ENCODE results near the gene CCDC134. TPM values are rescaled to one million over a fixed set of nuclear protein-coding genes. Genes with fewer than 3 reads are reported as not detected.

The CCDC134 gene
- total and polyA plus RNA-seq, 9 of the 15 experiments (the other 6 are each of a cell fraction or from before 2014, with no cell fraction given) = 0.56 to 11.9 (median 5.3) TPM

- TF ChIP-seq SMARCA5 (IDR thresholded peaks at IDR 0.05) = peak; percentile 90
- TF ChIP-seq ESRRA (IDR thresholded peaks at IDR 0.05; ENCODE audit: borderline replicate concordance, low read depth) = peak; percentile 97
- peak; percentile 99 for TF ChIP-seq BCOR (IDR thresholded peaks at IDR 0.05)
- no peak for TF ChIP-seq NR4A1 (CRISPR knock-in tag; IDR thresholded peaks at IDR 0.05)
- TF ChIP-seq NR4A1 (tag; IDR thresholded peaks at IDR 0.05) = peak; percentile 57; the same call in 1 of the 2 replicates
- TF ChIP-seq ZSCAN32 (CRISPR knock-in tag; IDR thresholded peaks at IDR 0.05) = no peak
These were observed 31.5 kb downstream of the CCDC134 start (continued) for GRCh38 chr22:41831828-41832552.

- Histone ChIP-seq H3K9ac (ENCODE audit: insufficient read depth in 1 of 2, low read depth in 2 of 2, low read length in 2 of 2) (peak within 1 kb of the TSS; percentile 93 to 96), H2AFZ (ENCODE audit: low read depth, low read length) (peak within 1 kb of the TSS; percentile 81), H4K20me1 (replicated peaks; ENCODE audit: control insufficient read depth, insufficient read depth, low read length) (no peaks in the 10 kb centered on the region; the same call in 1 of the 2 replicates), H3K4me1 (replicated peaks in 1 of 2; ENCODE audit: control insufficient read depth in 2 of 2, insufficient read depth in 2 of 2, low read length in 2 of 2) (peaks cover 17 to 21% of the 10 kb centered on the region in 2 experiments; a peak in 4 of 5 replicates), H3K9me1 (ENCODE audit: control insufficient read depth, insufficient read depth, low read length) (peaks cover 2% of the 10 kb centered on the region), H3K79me2 (ENCODE audit: control insufficient read depth, insufficient read depth, low read length) (peaks cover 49% of the 10 kb centered on the region), H3K4me3 (peak within 1 kb of the TSS; percentile 66), H3K4me2 (ENCODE audit: insufficient read depth, low read length) (peak within 1 kb of the TSS; percentile 86), H3K36me3 (ENCODE audit: control insufficient read depth, insufficient read depth, low read length) (peaks cover 27% of the 10 kb centered on the region), H3K9me3 (replicated peaks; ENCODE audit: control insufficient read depth, insufficient read depth, low read depth, low read length) (no peaks in the 10 kb centered on the region; the same call in 1 of the 2 replicates), H3K27me3 (ENCODE audit: control insufficient read depth in 2 of 2, insufficient read depth in 2 of 2, low read length in 2 of 2) (no peaks in the 10 kb centered on the region), H3K27ac (ENCODE audit: extremely low read depth, low read depth, low read length) (peak within 1 kb of the TSS; percentile 98)
- intact Hi-C loops (cut with micrococcal nuclease) (no loop called here), in situ Hi-C loops (cut with MboI) (no loop called here)
- CTCF ChIA-PET (ENCODE audit: low intra/inter-chr PET ratio) = no interaction called here
- POLR2A ChIA-PET = interaction anchor here (0.5 to 2.7 kb wide), 4 partner anchors 12 to 93 kb away, joined by 3 to 34 read pairs (median 5); partner anchors contain the start of gene CCDC134
- peak; percentile 91 to 98 (median 94) for DNase-seq (ENCODE audit: extremely low read depth in 1 of 4, low spot score in 3 of 4)
- WGBS (ENCODE audit: insufficient coverage, low coverage, missing lambda C conversion rate) = 1% methylated on average over 43 of the region's 75 CpGs
- FAIRE-seq = peak; percentile 98
- BruUV-seq (replicated peaks) = no TSS peak
- peak; percentile 94 for ATAC-seq
- TF ChIP-seq DPF2 (IDR thresholded peaks at IDR 0.05) = peak; percentile 44
- peak; percentile 53; the same call in 1 of the 2 replicates for TF ChIP-seq POLR2H (tag; IDR thresholded peaks at IDR 0.05; ENCODE audit: low read depth)
- TF ChIP-seq VEZF1 (CRISPR knock-in tag; IDR thresholded peaks at IDR 0.05) = peak; percentile 99
- TF ChIP-seq CSDE1 (IDR thresholded peaks at IDR 0.05) = no peak
- no peak for TF ChIP-seq ZNF766 (CRISPR knock-in tag; conservative IDR thresholded peaks at IDR 0.05)
- peak; percentile 86 for TF ChIP-seq JUN (IDR thresholded peaks at IDR 0.05; ENCODE audit: borderline replicate concordance, low read depth, low read length)
- 0 out of 2 replicates have a peak, but pooled peaks have one; percentile 67 for TF ChIP-seq JUN (CRISPR knock-in tag; IDR thresholded peaks at IDR 0.05; ENCODE audit: borderline replicate concordance)
- TF ChIP-seq ZNF280B (CRISPR knock-in tag; IDR thresholded peaks at IDR 0.05) = no peak
- no peak for TF ChIP-seq CREBBP (IDR thresholded peaks at IDR 0.05; ENCODE audit: low read depth, low read length)
- TF ChIP-seq SMARCA4 (IDR thresholded peaks at IDR 0.05) = peak; percentile 54; the same call in 1 of the 2 replicates
- peak; percentile 70; the same call in 1 of the 2 replicates for TF ChIP-seq NBN (IDR thresholded peaks at IDR 0.05; ENCODE audit: low read depth)
- TF ChIP-seq YBX1 (IDR thresholded peaks at IDR 0.05) = no peak
- no peak for TF ChIP-seq ZNF431 (CRISPR knock-in tag; IDR thresholded peaks at IDR 0.05)
These were observed 32.3 kb downstream of the CCDC134 start, which contains the start of gene SREBF2 for GRCh38 chr22:41832553-41833368. Gene SREBF2 (plus strand): TSS chr22:41833105. CDS start chr22:41833271, 166 bp downstream.

Measured in K562 (cell line).